ENCODE data around the gene TNFAIP3. TPM values are rescaled to one million over a fixed set of nuclear protein-coding genes. Genes with fewer than 3 reads are reported as not detected.

The TNFAIP3 gene
- total and polyA plus RNA-seq, 12 donors: 2.9 to 33.3 (median 7.8) TPM

DNA sequence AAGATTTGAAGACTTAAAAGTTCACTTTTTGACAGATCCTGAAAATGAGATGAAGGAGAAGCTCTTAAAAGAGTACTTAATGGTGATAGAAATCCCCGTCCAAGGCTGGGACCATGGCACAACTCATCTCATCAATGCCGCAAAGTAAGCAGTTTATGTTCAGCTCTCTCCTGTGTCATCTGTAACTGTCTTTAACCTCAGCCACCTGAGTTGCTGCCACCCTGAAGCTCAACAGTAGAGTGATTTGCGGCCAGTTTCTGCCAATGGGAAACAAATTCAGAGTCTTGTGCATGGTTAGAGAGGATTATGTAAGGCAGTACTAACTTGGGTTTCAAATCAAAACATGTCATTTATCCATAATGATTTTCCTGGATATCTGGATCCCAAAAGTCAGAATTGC, 10.1 kb downstream of the TNFAIP3 start:
- Histone ChIP-seq H3K4me1 (peaks cover 0 to 77% (median 32%) of the 10 kb centered on the region in 9 donors), H3K36me3 (peaks cover 0 to 93% (median 62%) of the 10 kb centered on the region in 9 donors), H3K9me3 (no peaks in the 10 kb centered on the region), H3K27ac (peak overlapping the region in 1 of 10 donors; percentile 71), H3K4me3 (no peak overlapping the region), H3K27me3 (no peaks in the 10 kb centered on the region)
- no peak for DNase-seq
- ATAC-seq: no peak
- 96 to 97% methylated on average over 3 of the region's 3 CpGs for WGBS, 2 donors
- TF ChIP-seq, protein P1, sequence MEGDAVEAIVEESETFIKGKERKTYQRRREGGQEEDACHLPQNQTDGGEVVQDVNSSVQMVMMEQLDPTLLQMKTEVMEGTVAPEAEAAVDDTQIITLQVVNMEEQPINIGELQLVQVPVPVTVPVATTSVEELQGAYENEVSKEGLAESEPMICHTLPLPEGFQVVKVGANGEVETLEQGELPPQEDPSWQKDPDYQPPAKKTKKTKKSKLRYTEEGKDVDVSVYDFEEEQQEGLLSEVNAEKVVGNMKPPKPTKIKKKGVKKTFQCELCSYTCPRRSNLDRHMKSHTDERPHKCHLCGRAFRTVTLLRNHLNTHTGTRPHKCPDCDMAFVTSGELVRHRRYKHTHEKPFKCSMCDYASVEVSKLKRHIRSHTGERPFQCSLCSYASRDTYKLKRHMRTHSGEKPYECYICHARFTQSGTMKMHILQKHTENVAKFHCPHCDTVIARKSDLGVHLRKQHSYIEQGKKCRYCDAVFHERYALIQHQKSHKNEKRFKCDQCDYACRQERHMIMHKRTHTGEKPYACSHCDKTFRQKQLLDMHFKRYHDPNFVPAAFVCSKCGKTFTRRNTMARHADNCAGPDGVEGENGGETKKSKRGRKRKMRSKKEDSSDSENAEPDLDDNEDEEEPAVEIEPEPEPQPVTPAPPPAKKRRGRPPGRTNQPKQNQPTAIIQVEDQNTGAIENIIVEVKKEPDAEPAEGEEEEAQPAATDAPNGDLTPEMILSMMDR (IDR thresholded peaks at IDR 0.05): no peak
- intact Hi-C loops (cut with DNase I): no loop called here

- 96% methylated on average over 5 of the region's 5 CpGs for WGBS, 2 donors
- H3K27ac ChIP-seq: peak overlapping the region in 1 of 10 donors; percentile 71
- DNase-seq (no peak), ATAC-seq (no peak)
- no peak overlapping the region for H3K4me3 ChIP-seq
- H3K27me3 ChIP-seq: no peaks in the 10 kb centered on the region
- no peaks in the 10 kb centered on the region for H3K9me3 ChIP-seq
- TF ChIP-seq, protein P1 (IDR thresholded peaks at IDR 0.05): no peak
- peaks cover 0 to 77% (median 27%) of the 10 kb centered on the region in 9 donors for H3K4me1 ChIP-seq
- peaks cover 0 to 93% (median 64%) of the 10 kb centered on the region in 9 donors for H3K36me3 ChIP-seq
- intact Hi-C loops (cut with DNase I): no loop called here
These were observed 10.5 kb downstream of the TNFAIP3 start for GRCh38 chr6:137877606-137878005.

- H3K27ac ChIP-seq: peak overlapping the region in 3 of 10 donors; percentile 28 to 71 (median 54)
- no peak for DNase-seq
- H3K9me3 ChIP-seq: no peaks in the 10 kb centered on the region
- H3K27me3 ChIP-seq: no peaks in the 10 kb centered on the region
- H3K4me1 ChIP-seq: peaks cover 0 to 77% (median 23%) of the 10 kb centered on the region in 9 donors
- peaks cover 0 to 92% (median 64%) of the 10 kb centered on the region in 9 donors for H3K36me3 ChIP-seq
- intact Hi-C loops (cut with DNase I): no loop called here
- no peak overlapping the region for H3K4me3 ChIP-seq
- 86 to 97% methylated on average over 2 of the region's 2 CpGs for WGBS, 2 donors
- ATAC-seq: no peak
- TF ChIP-seq, protein P1 (IDR thresholded peaks at IDR 0.05): no peak
These were observed 11.0 kb downstream of the TNFAIP3 start for GRCh38 chr6:137878029-137878428.

- peak overlapping the region in 7 of 10 donors; percentile 4 to 71 (median 28) for H3K27ac ChIP-seq
- intact Hi-C loops (cut with DNase I): no loop called here
- TF ChIP-seq, protein P1 (IDR thresholded peaks at IDR 0.05): peak in 6 of 9 donors; percentile 21 to 49 (median 27)
- 61 to 70% methylated on average over 33 of the region's 33 CpGs for WGBS, 2 donors
- ATAC-seq: peak; percentile 64 to 88 (median 76)
- H3K9me3 ChIP-seq: no peaks in the 10 kb centered on the region
- peaks cover 0 to 92% (median 64%) of the 10 kb centered on the region in 9 donors for H3K36me3 ChIP-seq
- DNase-seq: peak; percentile 62 to 78
- no peak overlapping the region for H3K4me3 ChIP-seq
- peaks cover 0 to 77% (median 23%) of the 10 kb centered on the region in 9 donors for H3K4me1 ChIP-seq
- no peaks in the 10 kb centered on the region for H3K27me3 ChIP-seq
These were observed 11.6 kb downstream of the TNFAIP3 start for GRCh38 chr6:137878486-137879285.
